HG02938 (cell line): Measurements from ENCODE around the gene GLCE.

Experiments used
- ATAC-seq: cut with Tn5 transposase; IDR thresholded peaks from one replicate; pipeline ENCODE4 v1.9.1; 2021; ENCODE audit warnings: mild to moderate bottlenecking, moderate library complexity; ENCODE audit not compliant: unreplicated experiment

The GLCE gene

GRCh38 chr15:69160141-69160993 is at the start of gene GLCE:
Gene GLCE (plus strand): TSS chr15:69160635. CDS start chr15:69255807, 95,172 bp downstream.
- peak; percentile 81 for ATAC-seq

GRCh38 chr15:69114331-69114928 is 46.0 kb upstream of the GLCE start:
- ATAC-seq = no peak

GRCh38 chr15:69115031-69115430 is 45.4 kb upstream of the GLCE start:
- no peak for ATAC-seq

GRCh38 chr15:69116391-69116790 is 44.0 kb upstream of the GLCE start:
- ATAC-seq = no peak

- ATAC-seq = no peak
Observed at GRCh38 chr15:69117431-69117871, 43.0 kb upstream of the GLCE start.

- ATAC-seq = no peak
Observed at GRCh38 chr15:69118089-69118488, 42.3 kb upstream of the GLCE start.

- ATAC-seq = no peak
Observed at GRCh38 chr15:69119001-69119400, 41.4 kb upstream of the GLCE start.

GRCh38 chr15:69119683-69120395 is 40.6 kb upstream of the GLCE start:
- ATAC-seq = no peak

GRCh38 chr15:69120732-69121131 is 39.7 kb upstream of the GLCE start:
- ATAC-seq = no peak

- no peak for ATAC-seq
Observed at GRCh38 chr15:69121198-69121828, 39.1 kb upstream of the GLCE start.

- no peak for ATAC-seq
Observed at GRCh38 chr15:69125236-69125635, 35.2 kb upstream of the GLCE start.

GRCh38 chr15:69126054-69126469 is 34.4 kb upstream of the GLCE start:
- no peak for ATAC-seq

- no peak for ATAC-seq
Observed at GRCh38 chr15:69127306-69127705, 33.1 kb upstream of the GLCE start.

GRCh38 chr15:69128667-69129311 is 31.6 kb upstream of the GLCE start:
- no peak for ATAC-seq

GRCh38 chr15:69131362-69132220 is 28.8 kb upstream of the GLCE start:
- ATAC-seq = no peak

GRCh38 chr15:69132430-69132829 is 28.0 kb upstream of the GLCE start:
- ATAC-seq = no peak

- ATAC-seq = no peak
Observed at GRCh38 chr15:69132977-69133861, 27.2 kb upstream of the GLCE start.

GRCh38 chr15:69133862-69134519 is 26.4 kb upstream of the GLCE start:
- no peak for ATAC-seq
